ENCODE data around the gene TCF23. TPM values are rescaled to one million over a fixed set of nuclear protein-coding genes. Genes with fewer than 3 reads are reported as not detected.
"Not testable (repeated sequence)": the region's sequence is repeated elsewhere in the genome, so short reads cannot be mapped to it uniquely, and the experiment has no call there.

The TCF23 gene
- total RNA-seq, 1 donor from 2014 or later: not detected

- Mint-ChIP-seq H3K9me3 (ENCODE audit: unreplicated experiment) (no peaks in the 10 kb centered on the region), H3K4me1 (ENCODE audit: low read depth, unreplicated experiment) (peaks cover 3% of the 10 kb centered on the region), H3K27me3 (ENCODE audit: unreplicated experiment) (no peaks in the 10 kb centered on the region), H3K27ac (ENCODE audit: unreplicated experiment) (no peak overlapping the region), H3K4me3 (ENCODE audit: unreplicated experiment) (no peak overlapping the region), H3K36me3 (ENCODE audit: unreplicated experiment) (no peaks in the 10 kb centered on the region)
- DNase-seq: no peak
- TF ChIP-seq CTCF (IDR thresholded peaks at IDR 0.05; ENCODE audit: partially characterized antibody, unreplicated experiment): no peak
Observed at GRCh38 chr2:27186613-27187345, 38.0 kb downstream of the TCF23 start.

GRCh38 chr2:27189989-27190388 lies 41.2 kb downstream of the TCF23 start:
- H3K4me3 Mint-ChIP-seq (ENCODE audit: unreplicated experiment): no peak overlapping the region
- no peak for DNase-seq
- TF ChIP-seq CTCF (IDR thresholded peaks at IDR 0.05; ENCODE audit: partially characterized antibody, unreplicated experiment): no peak
- no peaks in the 10 kb centered on the region for H3K27me3 Mint-ChIP-seq (ENCODE audit: unreplicated experiment)
- H3K27ac Mint-ChIP-seq (ENCODE audit: unreplicated experiment): no peak overlapping the region
- no peaks in the 10 kb centered on the region for H3K36me3 Mint-ChIP-seq (ENCODE audit: unreplicated experiment)
- H3K4me1 Mint-ChIP-seq (ENCODE audit: low read depth, unreplicated experiment): no peaks in the 10 kb centered on the region
- no peaks in the 10 kb centered on the region for H3K9me3 Mint-ChIP-seq (ENCODE audit: unreplicated experiment)

GRCh38 chr2:27191070-27191829 lies 42.4 kb downstream of the TCF23 start:
- TF ChIP-seq CTCF (IDR thresholded peaks at IDR 0.05; ENCODE audit: partially characterized antibody, unreplicated experiment): peak; percentile 69
- no peaks in the 10 kb centered on the region for H3K9me3 Mint-ChIP-seq (ENCODE audit: unreplicated experiment)
- DNase-seq: peak; percentile 62
- no peaks in the 10 kb centered on the region for H3K4me1 Mint-ChIP-seq (ENCODE audit: low read depth, unreplicated experiment)
- H3K4me3 Mint-ChIP-seq (ENCODE audit: unreplicated experiment): no peak overlapping the region
- H3K36me3 Mint-ChIP-seq (ENCODE audit: unreplicated experiment): no peaks in the 10 kb centered on the region
- no peaks in the 10 kb centered on the region for H3K27me3 Mint-ChIP-seq (ENCODE audit: unreplicated experiment)
- H3K27ac Mint-ChIP-seq (ENCODE audit: unreplicated experiment): no peak overlapping the region

- peaks cover 6% of the 10 kb centered on the region for H3K4me1 Mint-ChIP-seq (ENCODE audit: low read depth, unreplicated experiment)
- H3K36me3 Mint-ChIP-seq (ENCODE audit: unreplicated experiment): no peaks in the 10 kb centered on the region
- H3K9me3 Mint-ChIP-seq (ENCODE audit: unreplicated experiment): no peaks in the 10 kb centered on the region
- no peak for TF ChIP-seq CTCF (IDR thresholded peaks at IDR 0.05; ENCODE audit: partially characterized antibody, unreplicated experiment)
- H3K4me3 Mint-ChIP-seq (ENCODE audit: unreplicated experiment): no peak overlapping the region
- H3K27ac Mint-ChIP-seq (ENCODE audit: unreplicated experiment): no peak overlapping the region
- peaks cover 3% of the 10 kb centered on the region for H3K27me3 Mint-ChIP-seq (ENCODE audit: unreplicated experiment)
- DNase-seq: no peak
Observed at GRCh38 chr2:27194538-27195354, 45.9 kb downstream of the TCF23 start.

- not testable (repeated sequence) for H3K27ac Mint-ChIP-seq (ENCODE audit: unreplicated experiment); H3K27me3 Mint-ChIP-seq (ENCODE audit: unreplicated experiment); H3K36me3 Mint-ChIP-seq (ENCODE audit: unreplicated experiment); H3K4me1 Mint-ChIP-seq (ENCODE audit: low read depth, unreplicated experiment); DNase-seq; H3K4me3 Mint-ChIP-seq (ENCODE audit: unreplicated experiment); H3K9me3 Mint-ChIP-seq (ENCODE audit: unreplicated experiment)
Observed at GRCh38 chr2:27195799-27196198, 47.0 kb downstream of the TCF23 start.

- not testable (repeated sequence) for H3K4me3 Mint-ChIP-seq (ENCODE audit: unreplicated experiment); H3K36me3 Mint-ChIP-seq (ENCODE audit: unreplicated experiment); H3K27ac Mint-ChIP-seq (ENCODE audit: unreplicated experiment); H3K9me3 Mint-ChIP-seq (ENCODE audit: unreplicated experiment); H3K4me1 Mint-ChIP-seq (ENCODE audit: low read depth, unreplicated experiment); DNase-seq; H3K27me3 Mint-ChIP-seq (ENCODE audit: unreplicated experiment)
Observed at GRCh38 chr2:27198068-27198467, 49.3 kb downstream of the TCF23 start.
